ENCODE measurements around the gene SMAP1.

The SMAP1 gene

GRCh38 chr6:70844301-70844700 lies 176.6 kb downstream of the SMAP1 start:
- ChIA-PET CTCF (interaction anchor here (0.8 to 1.0 kb wide), 2 partner anchors 111 to 324 kb away, joined by 3 to 4 read pairs; no protein-coding TSS in a partner anchor), POLR2A (no interaction called here)
- no peak for TF ChIP-seq ZNF544 (tag by site-specific recombination; IDR thresholded peaks at IDR 0.05)
- TF ChIP-seq, protein P1, sequence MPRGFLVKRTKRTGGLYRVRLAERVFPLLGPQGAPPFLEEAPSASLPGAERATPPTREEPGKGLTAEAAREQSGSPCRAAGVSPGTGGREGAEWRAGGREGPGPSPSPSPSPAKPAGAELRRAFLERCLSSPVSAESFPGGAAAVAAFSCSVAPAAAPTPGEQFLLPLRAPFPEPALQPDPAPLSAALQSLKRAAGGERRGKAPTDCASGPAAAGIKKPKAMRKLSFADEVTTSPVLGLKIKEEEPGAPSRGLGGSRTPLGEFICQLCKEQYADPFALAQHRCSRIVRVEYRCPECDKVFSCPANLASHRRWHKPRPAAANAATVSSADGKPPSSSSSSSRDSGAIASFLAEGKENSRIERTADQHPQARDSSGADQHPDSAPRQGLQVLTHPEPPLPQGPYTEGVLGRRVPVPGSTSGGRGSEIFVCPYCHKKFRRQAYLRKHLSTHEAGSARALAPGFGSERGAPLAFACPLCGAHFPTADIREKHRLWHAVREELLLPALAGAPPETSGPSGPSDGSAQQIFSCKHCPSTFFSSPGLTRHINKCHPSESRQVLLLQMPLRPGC (tag by site-specific recombination; IDR thresholded peaks at IDR 0.05), result no peak
- Histone ChIP-seq H3K36me3 (ENCODE audit: control insufficient read depth in 2 of 2, insufficient read depth in 1 of 2, low read length in 2 of 2) (peaks cover 0 to 9% of the 10 kb centered on the region in 2 experiments; a peak in 1 of 3 replicates), H3K4me1 (ENCODE audit: control insufficient read depth, insufficient read depth, low read length) (no peaks in the 10 kb centered on the region), H3K27ac (ENCODE audit: extremely low read depth, low read depth, low read length) (no peak overlapping the region), H3K9me3 (ENCODE audit: control insufficient read depth, insufficient read depth, low read depth, low read length) (no peaks in the 10 kb centered on the region), H3K4me3 (ENCODE audit: low read depth, low read length) (no peak overlapping the region)

DNA sequence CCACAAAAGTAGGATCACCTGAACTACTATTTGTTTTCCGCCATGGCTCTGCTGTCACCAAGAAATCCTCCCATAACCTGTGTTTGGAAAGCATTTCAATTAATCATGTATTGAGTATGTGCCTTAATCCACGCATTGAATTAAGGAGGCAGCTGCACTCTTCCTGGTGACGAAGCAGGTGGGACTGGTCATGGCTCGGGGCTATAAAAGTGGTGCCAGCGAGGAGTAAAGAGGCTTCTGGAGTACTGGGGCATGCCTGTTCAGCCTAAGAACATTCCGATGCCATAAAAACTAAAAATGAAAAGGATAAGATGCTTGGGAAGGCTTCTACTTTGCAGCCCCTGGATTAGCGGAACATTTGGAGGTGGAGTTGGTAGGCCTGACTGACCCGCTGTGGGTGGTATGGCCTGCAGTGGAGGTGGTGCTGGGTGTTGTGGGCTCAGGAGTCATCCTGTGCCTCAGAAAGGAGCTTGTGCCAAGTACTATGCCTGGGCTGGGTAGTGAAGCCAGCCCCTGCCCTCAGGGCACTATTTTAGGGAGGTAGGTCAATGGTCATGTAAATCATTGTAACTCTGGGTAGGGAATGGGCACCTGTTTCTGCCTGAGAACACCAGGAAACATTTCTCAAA lies 178.6 kb downstream of the SMAP1 start:
- CTCF ChIA-PET, result interaction anchor here (0.8 kb wide), 1 partner anchor 140 kb away, joined by 3 read pairs; no protein-coding TSS in a partner anchor
- TF ChIP-seq ZFP37 (tag by site-specific recombination; IDR thresholded peaks at IDR 0.05) (no peak), EGR2 (tag by site-specific recombination; IDR thresholded peaks at IDR 0.05; ENCODE audit: low read depth) (peak; percentile 6; the same call in 1 of the 2 replicates), ZNF518A (tag by site-specific recombination; conservative IDR thresholded peaks at IDR 0.05; ENCODE audit: low read depth) (no peak)
- Histone ChIP-seq H3K4me3 (ENCODE audit: low read depth, low read length) (no peak overlapping the region), H3K9me3 (ENCODE audit: control insufficient read depth, insufficient read depth, low read depth, low read length) (no peaks in the 10 kb centered on the region), H3K27ac (ENCODE audit: extremely low read depth, low read depth, low read length) (no peak overlapping the region), H3K4me1 (ENCODE audit: control insufficient read depth, insufficient read depth, low read length) (no peaks in the 10 kb centered on the region), H3K36me3 (ENCODE audit: control insufficient read depth in 2 of 2, insufficient read depth in 1 of 2, low read length in 2 of 2) (peaks cover 0 to 9% of the 10 kb centered on the region in 2 experiments; a peak in 1 of 3 replicates)
- POLR2A ChIA-PET, result no interaction called here

DNA sequence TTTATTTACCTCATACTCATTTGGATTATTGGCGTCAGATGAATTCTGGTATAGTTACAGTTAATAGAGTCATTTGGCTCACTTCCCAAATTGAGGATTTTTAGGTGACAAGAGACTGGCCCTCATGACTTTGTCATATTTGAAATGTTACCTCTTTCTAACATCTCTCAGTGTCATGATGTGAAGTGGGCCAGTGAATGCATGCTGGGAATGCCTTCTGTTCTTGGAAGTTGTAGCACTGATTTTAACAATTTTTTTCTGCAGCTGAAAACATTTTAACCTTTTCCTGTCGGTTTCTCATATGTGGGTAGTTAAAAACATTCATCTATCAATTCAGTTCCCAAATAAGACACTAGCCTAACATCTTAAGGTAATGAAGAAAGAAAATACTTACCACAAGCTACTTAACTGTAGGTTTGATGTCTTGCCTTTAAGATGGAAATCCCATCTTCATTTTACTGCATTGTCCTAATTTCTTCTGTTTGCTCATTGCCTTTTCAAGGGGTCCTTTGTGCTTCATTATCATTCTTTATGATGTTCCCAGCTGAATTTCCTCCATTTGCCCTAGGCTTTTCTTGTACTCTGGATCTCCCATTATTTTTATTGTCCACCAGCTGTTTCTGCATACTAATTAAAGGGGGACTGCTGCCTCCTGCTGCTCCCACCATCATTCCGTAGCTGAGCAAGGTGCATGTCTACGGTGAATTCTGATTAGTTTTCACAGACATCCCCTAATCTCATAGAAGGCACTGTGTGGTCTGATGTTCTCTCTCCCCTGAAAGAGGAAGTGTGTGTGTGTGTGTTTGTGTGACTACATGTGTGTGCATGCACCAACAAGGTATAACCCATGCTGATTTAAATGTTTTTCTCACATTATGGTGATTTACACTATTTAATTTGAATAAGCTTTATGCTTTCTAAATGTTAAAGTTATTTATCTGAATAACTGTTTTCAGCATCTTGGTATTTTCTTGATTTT lies 179.7 kb downstream of the SMAP1 start:
- ChIA-PET POLR2A (no interaction called here), CTCF (interaction anchor here (0.5 to 1.2 kb wide), 3 partner anchors 15 to 478 kb away, joined by 3 to 4 read pairs (median 3); no protein-coding TSS in a partner anchor)
- no peak for TF ChIP-seq ZSCAN16 (tag by site-specific recombination; IDR thresholded peaks at IDR 0.05)
- TF ChIP-seq SP7 (tag by site-specific recombination; IDR thresholded peaks at IDR 0.05), result no peak
- no peak for TF ChIP-seq MYNN (tag by site-specific recombination; IDR thresholded peaks at IDR 0.05; ENCODE audit: borderline replicate concordance)
- no peak for TF ChIP-seq ZNF2 (tag by site-specific recombination; IDR thresholded peaks at IDR 0.05)
- TF ChIP-seq KLF9 (tag by site-specific recombination; IDR thresholded peaks at IDR 0.05; ENCODE audit: low read depth), result no peak
- TF ChIP-seq, protein P2, sequence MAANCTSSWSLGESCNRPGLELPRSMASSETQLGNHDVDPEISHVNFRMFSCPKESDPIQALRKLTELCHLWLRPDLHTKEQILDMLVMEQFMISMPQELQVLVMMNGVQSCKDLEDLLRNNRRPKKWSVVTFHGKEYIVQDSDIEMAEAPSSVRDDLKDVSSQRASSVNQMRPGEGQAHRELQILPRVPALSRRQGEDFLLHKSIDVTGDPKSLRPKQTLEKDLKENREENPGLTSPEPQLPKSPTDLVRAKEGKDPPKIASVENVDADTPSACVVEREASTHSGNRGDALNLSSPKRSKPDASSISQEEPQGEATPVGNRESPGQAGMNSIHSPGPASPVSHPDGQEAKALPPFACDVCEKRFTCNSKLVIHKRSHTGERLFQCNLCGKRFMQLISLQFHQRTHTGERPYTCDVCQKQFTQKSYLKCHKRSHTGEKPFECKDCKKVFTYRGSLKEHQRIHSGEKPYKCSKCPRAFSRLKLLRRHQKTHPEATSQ (tag by site-specific recombination; IDR thresholded peaks at IDR 0.05), result no peak
- TF ChIP-seq ZBTB26 (tag by site-specific recombination; optimal IDR thresholded peaks at IDR 0.05), result no peak
- TF ChIP-seq ZNF777 (tag by site-specific recombination; IDR thresholded peaks at IDR 0.05; ENCODE audit: borderline replicate concordance), result no peak
- TF ChIP-seq ZNF354C (tag by site-specific recombination; IDR thresholded peaks at IDR 0.05; ENCODE audit: borderline replicate concordance, low read depth), result no peak
- Histone ChIP-seq H3K27ac (ENCODE audit: extremely low read depth, low read depth, low read length) (no peak overlapping the region), H3K4me3 (ENCODE audit: low read depth, low read length) (no peak overlapping the region), H3K36me3 (ENCODE audit: control insufficient read depth in 2 of 2, insufficient read depth in 1 of 2, low read length in 2 of 2) (peaks cover 0 to 9% of the 10 kb centered on the region in 2 experiments; a peak in 1 of 3 replicates), H3K4me1 (ENCODE audit: control insufficient read depth, insufficient read depth, low read length) (no peaks in the 10 kb centered on the region), H3K9me3 (ENCODE audit: control insufficient read depth, insufficient read depth, low read depth, low read length) (no peaks in the 10 kb centered on the region)
